GM21786 (cell line): Measurements from ENCODE around the gene TUBA3D.
A peak's percentile ranks its signal among the peaks of the same experiment; 100 is the strongest.
"Not testable (repeated sequence)": the region's sequence is repeated elsewhere in the genome, so short reads cannot be mapped to it uniquely, and the experiment has no call there.

Experiments used
- ATAC-seq: cut with Tn5 transposase; IDR thresholded peaks from one replicate; pipeline ENCODE4 v1.9.1; 2021; ENCODE audit not compliant: unreplicated experiment

TUBA3D gene

DNA sequence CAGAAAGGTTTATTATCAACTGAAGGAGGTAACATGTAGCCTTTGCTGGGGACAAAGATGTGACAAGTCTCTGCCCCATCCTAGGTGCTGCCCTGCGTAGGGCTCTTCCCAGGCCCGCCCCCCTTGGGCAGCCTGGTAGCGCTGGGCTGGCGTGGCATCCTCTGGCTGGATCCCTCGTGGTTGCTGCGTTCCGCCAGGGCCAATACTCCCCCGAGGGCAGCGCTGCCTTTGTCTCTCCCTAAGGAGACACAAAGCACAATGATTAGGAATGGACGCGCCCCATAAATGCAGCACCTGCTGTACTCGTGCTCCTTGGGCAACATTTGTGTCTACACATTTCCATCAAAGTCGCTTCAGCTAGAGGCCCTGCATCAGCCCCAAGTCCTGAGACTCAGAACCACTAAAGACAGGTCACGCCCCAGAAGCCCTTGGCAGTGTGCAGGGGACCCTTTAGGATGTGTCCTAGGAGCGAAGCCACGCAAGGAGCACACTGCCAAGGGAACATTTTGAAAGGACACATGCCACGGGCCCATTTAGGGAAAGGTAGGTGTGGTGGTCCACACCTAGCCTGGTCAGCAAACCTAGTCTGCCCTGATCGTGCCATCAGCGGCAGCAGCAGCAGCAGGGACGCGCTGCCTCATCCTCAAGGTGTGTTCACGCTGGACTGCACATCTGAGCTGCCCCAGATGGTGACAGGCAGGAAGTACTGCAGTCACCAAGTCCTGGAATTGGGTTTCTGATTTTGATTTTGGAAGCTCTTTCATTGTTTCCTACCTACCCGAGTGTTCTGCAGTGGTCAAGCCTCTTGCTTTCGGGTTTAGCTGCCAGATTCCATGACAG is 8.3 kb downstream of the TUBA3D start:
- ATAC-seq = not testable (repeated sequence)

GRCh38 chr2:131484906-131485460 is 9.1 kb downstream of the TUBA3D start:
- not testable (repeated sequence) for ATAC-seq

- ATAC-seq = not testable (repeated sequence)
Observed at GRCh38 chr2:131486201-131486902, 10.4 kb downstream of the TUBA3D start.

DNA sequence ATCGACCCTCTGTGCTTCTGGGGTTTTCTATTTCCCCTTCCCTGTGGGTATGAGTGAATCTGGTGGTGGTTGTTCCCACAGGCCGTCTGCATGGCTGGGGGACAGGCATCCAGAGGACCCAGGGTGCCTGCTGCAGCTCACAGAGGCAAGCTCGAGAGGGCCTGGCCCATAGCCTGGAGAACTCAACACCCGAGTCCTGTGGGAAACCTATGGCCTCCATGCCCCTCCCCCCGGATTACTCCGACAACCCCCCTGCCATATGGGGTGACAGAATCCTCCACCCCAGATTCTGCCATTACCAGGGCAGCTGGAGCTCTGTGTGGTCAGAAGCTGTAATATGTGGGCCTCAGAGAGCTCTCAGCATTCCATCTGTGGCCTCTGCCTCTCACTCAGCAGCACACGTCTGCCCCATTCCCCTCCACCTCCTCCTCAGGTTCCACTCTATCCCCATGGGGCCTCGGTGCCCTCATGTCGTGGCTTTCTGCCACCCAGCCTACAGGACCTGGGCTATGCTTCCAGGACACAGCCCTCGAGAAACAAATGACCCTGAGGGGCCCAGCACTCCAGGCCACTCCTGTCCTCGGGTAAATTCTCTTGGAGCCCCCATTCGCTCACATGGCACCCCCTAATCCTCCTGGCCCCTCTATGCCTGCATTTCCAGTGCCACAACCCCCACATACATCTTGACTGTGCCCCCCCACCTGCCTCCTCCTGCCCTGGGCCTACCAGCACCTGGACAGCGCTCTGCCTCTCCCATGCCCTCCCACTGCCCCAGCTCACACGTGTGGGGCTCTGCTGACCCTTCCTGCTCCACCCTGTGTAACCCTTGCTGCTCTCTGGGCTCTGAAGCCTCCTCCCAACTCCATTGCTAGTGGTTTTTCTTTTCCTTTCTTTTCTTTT is 12.6 kb downstream of the TUBA3D start:
- ATAC-seq = no peak

DNA sequence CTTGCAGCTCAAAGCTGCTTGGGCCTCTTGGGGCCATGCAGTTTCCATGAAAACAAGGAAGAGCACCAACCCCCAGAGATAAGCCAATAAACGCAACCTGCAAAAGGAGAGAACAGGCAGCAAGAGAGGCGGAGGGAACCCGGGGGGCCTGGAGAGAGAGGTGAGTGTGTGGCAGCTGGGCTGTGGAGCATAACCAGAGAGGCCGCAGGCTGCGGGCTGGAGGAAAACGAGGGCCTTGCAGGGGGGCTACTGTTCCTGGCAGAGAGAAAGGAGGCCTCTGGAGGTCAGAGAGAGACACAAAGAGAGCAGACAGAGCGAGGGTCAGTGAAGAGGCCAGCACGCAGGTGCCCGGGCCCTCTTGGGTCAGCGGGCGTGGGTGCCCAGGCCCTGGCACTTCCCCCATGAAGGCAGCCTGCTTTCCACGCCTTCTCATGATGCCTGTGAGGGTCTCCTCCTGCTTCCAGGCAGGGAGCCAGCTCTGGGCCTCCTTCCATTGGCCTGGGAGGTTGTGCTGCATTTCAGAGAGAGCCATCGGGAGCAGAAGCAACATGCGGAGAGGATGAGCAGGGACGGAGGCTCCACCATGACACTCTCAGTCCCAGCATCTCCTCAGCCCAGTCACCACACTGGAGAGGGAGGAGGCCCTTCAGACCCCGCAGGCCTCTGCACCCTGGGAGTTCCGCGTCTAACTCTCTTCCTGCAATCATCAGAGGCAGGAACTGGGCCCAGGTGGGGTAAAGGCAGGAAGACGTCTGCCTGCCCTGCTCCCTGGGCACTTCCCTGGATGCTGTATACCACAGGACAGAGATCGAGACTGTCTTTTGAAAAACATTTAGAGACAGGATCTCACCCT is 14.9 kb downstream of the TUBA3D start:
- peak; percentile 18 for ATAC-seq

DNA sequence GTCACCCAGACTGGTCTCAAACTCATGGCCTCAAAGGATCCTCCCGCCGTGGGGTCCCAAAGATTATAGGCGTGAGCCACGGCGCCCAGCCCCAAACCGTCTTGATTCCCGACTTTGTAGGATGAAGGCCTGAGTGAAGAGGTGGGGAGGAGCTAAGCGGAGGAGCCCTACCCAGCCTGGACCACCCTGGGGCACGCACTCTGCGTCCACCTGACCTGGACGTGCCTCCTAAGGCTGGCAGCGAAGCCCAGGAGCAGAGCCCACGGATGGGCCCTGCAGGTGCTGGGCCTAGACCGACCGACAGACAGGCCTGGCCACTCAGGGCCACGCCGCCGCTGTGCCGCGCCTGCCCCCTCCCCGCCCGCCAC is 15.5 kb downstream of the TUBA3D start:
- ATAC-seq = peak; percentile 5

DNA sequence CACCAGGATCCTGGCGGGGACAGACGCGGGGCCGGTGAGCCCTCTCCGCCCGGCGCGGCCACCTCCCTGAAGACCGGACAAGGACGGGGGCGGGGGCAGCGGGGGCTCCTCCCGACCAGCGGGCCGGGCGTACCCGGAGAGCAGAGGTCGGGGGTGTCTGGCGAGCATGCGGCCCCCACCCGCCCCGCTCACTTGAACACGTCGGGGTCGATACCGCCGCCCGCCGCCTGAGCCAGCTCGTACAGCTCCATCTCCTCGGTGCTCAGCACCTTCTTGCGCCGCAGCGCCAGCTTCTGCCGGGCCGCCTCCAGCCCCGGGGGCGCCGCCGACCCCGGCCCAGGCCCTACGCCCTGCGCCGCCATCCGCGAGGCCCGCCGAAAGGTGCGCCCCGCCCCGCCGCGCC is 16.1 kb downstream of the TUBA3D start, which contains the start of gene MZT2A:
TSS of gene MZT2A (minus strand) at position 383 of the 403 bp plus-strand sequence. CDS start at position 362, 21 bp downstream.
- ATAC-seq = peak; percentile 1

DNA sequence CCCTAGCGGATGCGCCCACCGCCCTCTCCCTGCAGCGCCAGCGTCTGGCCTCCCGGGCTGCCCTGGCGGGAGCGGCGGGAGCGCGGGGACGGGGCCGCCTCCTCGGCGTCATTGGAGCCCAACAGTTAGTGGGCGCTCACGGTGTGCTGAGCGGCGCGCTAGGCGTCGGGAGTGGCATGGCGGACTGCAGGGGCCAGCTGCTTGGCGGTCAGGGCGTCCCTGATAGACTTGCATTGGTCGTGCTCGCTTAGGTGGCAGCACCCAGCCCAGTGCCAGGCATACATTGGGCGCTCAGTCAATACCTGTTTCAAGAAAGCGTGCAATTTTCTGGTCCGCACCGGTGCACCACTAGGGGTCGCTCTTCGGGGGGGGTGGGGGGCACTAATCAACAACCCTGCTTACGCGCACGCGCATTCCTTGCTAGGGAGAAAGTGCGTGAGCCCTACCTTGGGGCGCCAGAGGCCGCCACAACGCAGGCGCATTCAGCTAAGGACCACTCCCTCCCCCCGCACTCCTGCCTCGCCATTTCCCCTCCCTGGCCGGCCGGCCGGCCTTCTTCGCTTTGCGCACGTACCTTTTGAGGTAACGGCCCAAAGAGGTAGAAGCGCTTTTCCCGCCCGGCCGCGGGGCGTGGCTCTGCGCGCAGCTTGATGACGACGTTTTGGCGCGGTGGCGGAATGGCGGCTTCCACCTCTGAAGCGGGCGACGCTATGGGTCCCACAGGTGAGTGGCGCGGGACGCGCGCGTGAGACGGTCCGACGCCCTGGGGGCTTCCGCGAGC is 16.7 kb downstream of the TUBA3D start:
- peak; percentile 63 for ATAC-seq

GRCh38 chr2:131493199-131493968 is 17.5 kb downstream of the TUBA3D start:
- ATAC-seq = peak; percentile 14

DNA sequence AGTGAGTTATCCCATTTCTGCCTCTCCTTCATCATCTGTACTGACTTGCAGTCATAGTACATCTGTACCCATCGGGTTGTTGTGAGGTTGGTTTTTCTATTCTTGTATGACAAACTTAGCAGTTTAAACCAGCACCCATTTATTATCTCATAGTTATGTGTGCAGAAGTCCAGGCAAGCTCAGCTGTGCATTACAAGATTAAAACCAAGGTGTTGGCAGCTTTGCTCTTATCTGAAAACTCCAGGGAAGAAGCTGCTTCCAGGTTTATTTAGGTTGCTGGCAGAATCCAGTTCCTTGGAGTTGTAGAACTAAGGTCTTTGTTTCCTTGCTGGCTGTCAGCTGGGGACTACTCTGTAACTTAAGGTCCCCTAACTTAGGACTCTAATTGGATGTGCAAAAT is 19.6 kb downstream of the TUBA3D start:
- not testable (repeated sequence) for ATAC-seq

GRCh38 chr2:131498321-131498973 is 22.5 kb downstream of the TUBA3D start:
- ATAC-seq = peak; percentile 91

DNA sequence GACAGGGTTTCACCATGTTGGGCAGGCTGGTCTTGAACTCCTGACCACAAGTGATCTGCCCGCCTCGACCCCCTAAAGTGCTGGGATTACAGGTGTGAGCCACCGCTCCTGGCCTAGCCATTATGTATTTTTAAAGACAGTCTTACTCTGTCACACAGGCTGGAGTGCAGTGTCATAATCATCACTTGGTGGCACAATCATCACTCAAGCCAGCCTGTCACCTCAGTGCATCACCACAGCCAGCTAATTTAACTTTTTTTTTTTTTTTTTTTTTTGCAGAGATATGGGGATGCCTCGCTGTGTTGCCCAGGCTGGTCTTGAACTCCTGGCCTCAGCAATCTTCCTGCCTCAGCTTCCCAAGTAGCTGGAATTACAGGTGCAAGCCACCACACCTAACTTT is 27.7 kb downstream of the TUBA3D start:
- ATAC-seq = not testable (repeated sequence)

- not testable (repeated sequence) for ATAC-seq
Observed at GRCh38 chr2:131504082-131504750, 28.3 kb downstream of the TUBA3D start.

- no peak for ATAC-seq
Observed at GRCh38 chr2:131509615-131510014, 33.7 kb downstream of the TUBA3D start.

- not testable (repeated sequence) for ATAC-seq
Observed at GRCh38 chr2:131511291-131511968, 35.5 kb downstream of the TUBA3D start.

DNA sequence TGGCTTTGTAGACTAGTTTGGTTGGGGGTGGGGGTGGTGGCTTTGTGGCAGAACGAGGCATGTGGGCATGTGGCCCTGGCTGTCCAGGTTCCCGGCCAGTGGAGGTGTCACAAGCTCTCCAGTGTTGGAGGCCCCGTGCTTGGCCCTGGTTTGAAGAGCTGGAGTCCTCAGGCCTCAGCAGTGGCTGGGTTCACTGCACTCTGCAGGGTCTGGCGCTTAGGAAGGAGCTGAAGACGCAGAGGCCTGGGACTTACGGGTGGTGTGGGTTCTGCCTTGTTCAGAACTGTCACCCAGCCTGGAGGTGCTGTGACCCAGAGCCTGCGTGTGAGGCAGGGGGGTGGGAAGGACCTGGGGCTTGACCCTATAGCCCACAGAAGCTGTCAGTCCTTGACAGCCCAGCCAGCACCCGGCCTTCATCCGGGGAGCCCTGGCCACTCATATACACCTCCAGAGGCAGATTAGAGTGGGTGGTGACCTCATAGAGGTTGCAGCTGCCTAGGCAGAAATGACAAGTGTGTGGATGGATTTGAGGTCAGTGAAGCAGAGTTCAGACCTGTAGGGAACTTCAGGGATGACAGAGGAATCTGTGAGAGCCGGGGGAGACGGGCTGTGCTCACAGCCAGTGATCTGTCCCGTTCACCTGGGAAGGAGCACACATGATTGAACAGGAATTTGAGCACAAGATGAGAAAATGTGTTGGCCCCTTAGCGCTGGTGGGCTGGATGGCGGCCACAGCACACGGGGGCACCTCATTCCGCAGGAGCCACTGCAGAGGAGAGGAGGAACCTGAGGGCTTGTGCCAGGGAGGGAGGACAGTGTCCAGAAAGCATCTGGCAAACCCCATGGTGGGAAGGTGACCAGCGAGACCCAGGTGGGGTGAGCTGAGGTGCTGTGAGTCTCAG is 36.3 kb downstream of the TUBA3D start:
- not testable (repeated sequence) for ATAC-seq
